B cell (primary cell): ENCODE measurements around the gene SPATA25. TPM values are rescaled to one million over a fixed set of nuclear protein-coding genes. Genes with fewer than 3 reads are reported as not detected.

ENCODE experiments used
- ATAC-seq: fragments of 200-7000 bp; cut with Tn5 transposase; one replicate; pipeline ENCODE4 v1.10.0; 2021; ENCODE audit warnings: low read depth, mild to moderate bottlenecking, moderate number of reproducible peaks, moderate library complexity
- CTCF ChIA-PET: fragments of 350-600 bp; sonication (Branson Sonifier 250); formaldehyde crosslinking; loops from one replicate; lab custom pipeline; 2021; ENCODE audit warnings: antibody characterized with exemption, inconsistent platforms; lab: Charles Lee
- POLR2A ChIA-PET: fragments of 350-600 bp; sonication (Branson Sonifier 250); formaldehyde crosslinking; loops from one replicate; lab custom pipeline; 2021; ENCODE audit warnings: antibody characterized with exemption; lab: Charles Lee
- DNase-seq: peaks from one replicate; pipeline ENCODE4 v3.0.0; 2013
- H2AFZ ChIP-seq: 2 replicates; pipeline ENCODE4 v1.6.1; 2012; ENCODE audit warnings: mild to moderate bottlenecking, low read depth, low read length; ENCODE audit not compliant: insufficient read depth, poor library complexity, severe bottlenecking
- H3K27ac ChIP-seq, 2 donors: 1 replicate in 1 of 2; 2 replicates in 1 of 2; pipeline ENCODE4 v1.5.1; 2012 to 2013; ENCODE audit warnings: low read length in 2 of 2, mild to moderate bottlenecking in 2 of 2, moderate library complexity in 1 of 2
- H3K27me3 ChIP-seq, 4 experiments: fragments of 200-600 bp in 1 of 4; sonication (generic) in 1 of 4; replicated peaks in 1 of 4; 1 replicate in 2 of 4; 2 replicates in 2 of 4; pipeline versions ENCODE4 v1.6.1 to v1.7.0; 2013 to 2016; ENCODE audit warnings: low read length in 3 of 4, mild to moderate bottlenecking in 2 of 4, mixed read lengths in 1 of 4, moderate library complexity in 1 of 4; ENCODE audit not compliant: insufficient read depth in 4 of 4, control insufficient read depth in 3 of 4; ENCODE audit errors: control extremely low read depth in 1 of 4
- H3K36me3 ChIP-seq, 2 experiments: replicated peaks in 1 of 2; 1 replicate in 1 of 2; 2 replicates in 1 of 2; pipeline versions ENCODE4 v1.6.1 to v1.7.1; 2013; ENCODE audit warnings: low read length in 1 of 2; ENCODE audit not compliant: insufficient read depth in 2 of 2, control insufficient read depth in 1 of 2; ENCODE audit errors: control extremely low read depth in 1 of 2, extremely low read depth in 1 of 2
- H3K4me1 ChIP-seq, 2 donors: fragments of 200-600 bp in 1 of 2; sonication (generic) in 1 of 2; 1 replicate in 1 of 2; 2 replicates in 1 of 2; pipeline versions ENCODE4 v1.5.1 to v1.6.1; 2013 to 2017; ENCODE audit warnings: low read length in 2 of 2; ENCODE audit not compliant: control insufficient read depth in 2 of 2, insufficient read depth in 2 of 2
- H3K4me2 ChIP-seq: replicated peaks from 2 replicates; pipeline ENCODE3; 2012; ENCODE audit warnings: mild to moderate bottlenecking, low read depth, low read length; ENCODE audit not compliant: poor library complexity, severe bottlenecking
- H3K4me3 ChIP-seq, 5 experiments: fragments of 200-600 bp in 1 of 5; sonication (generic) in 1 of 5; 1 replicate in 3 of 5; 2 replicates in 2 of 5; pipeline versions ENCODE4 v1.5.1 to v1.7.0; 2011 to 2016; ENCODE audit warnings: low read length in 4 of 5, mild to moderate bottlenecking in 4 of 5, low read depth in 2 of 5, control low read depth in 1 of 5, moderate library complexity in 1 of 5; ENCODE audit not compliant: insufficient read depth in 1 of 5; ENCODE audit errors: control extremely low read depth in 1 of 5, extremely low read depth in 1 of 5
- H3K79me2 ChIP-seq: fragments of 200-600 bp; sonication (generic); one replicate; pipeline ENCODE4 v1.6.0; 2016; ENCODE audit warnings: low read length; ENCODE audit not compliant: control insufficient read depth, insufficient read depth
- H3K9ac ChIP-seq: fragments of 200-600 bp; sonication (generic); 2 replicates; pipeline ENCODE4 v1.6.1; 2017; ENCODE audit warnings: mild to moderate bottlenecking, low read length, moderate library complexity
- H3K9me3 ChIP-seq, 3 donors: one replicate each; pipeline versions ENCODE4 v1.6.1 to v1.7.1; 2013; ENCODE audit warnings: low read length in 2 of 3; ENCODE audit not compliant: control insufficient read depth in 2 of 3, insufficient read depth in 1 of 3; ENCODE audit errors: control extremely low read depth in 1 of 3
- H4K20me1 ChIP-seq: 2 replicates; pipeline ENCODE4 v1.6.0; 2012; ENCODE audit warnings: mild to moderate bottlenecking, low read length; ENCODE audit not compliant: insufficient read depth, control insufficient read depth, poor library complexity, severe bottlenecking
- H3K27ac Mint-ChIP-seq: one replicate; pipeline ENCODE4 v1.8.0; 2021; ENCODE audit warnings: mixed read lengths
- H3K27me3 Mint-ChIP-seq: one replicate; pipeline ENCODE4 v1.8.0; 2021; ENCODE audit warnings: mixed read lengths
- H3K4me1 Mint-ChIP-seq: one replicate; pipeline ENCODE4 v1.8.0; 2021; ENCODE audit warnings: mixed read lengths
- H3K4me3 Mint-ChIP-seq: one replicate; pipeline ENCODE4 v1.8.0; 2021; ENCODE audit warnings: mixed read lengths
- H3K9me3 Mint-ChIP-seq: one replicate; pipeline ENCODE4 v1.8.0; 2022; ENCODE audit warnings: mixed read lengths; ENCODE audit not compliant: insufficient read depth
- CTCF ChIP-seq: fragments of 200-600 bp; IDR thresholded peaks from one replicate; pipeline ENCODE4 v1.8.0; 2022; ENCODE audit warnings: antibody characterized with exemption, mild to moderate bottlenecking
- EZH2 ChIP-seq: IDR thresholded peaks from 2 replicates; pipeline ENCODE4 v1.6.1; 2012; ENCODE audit warnings: borderline replicate concordance, low read depth, mild to moderate bottlenecking, moderate library complexity, low read length; ENCODE audit not compliant: insufficient read depth, poor library complexity, severe bottlenecking
- WGBS: methylation state at CpG from one replicate; pipeline ENCODE4 v1.1.5; 2013; ENCODE audit warnings: missing lambda C conversion rate; ENCODE audit not compliant: insufficient coverage; 5-methylcytosine and 5-hydroxymethylcytosine counted together
- intact Hi-C: fragments of 100-400 bp; cut with micrococcal nuclease; formaldehyde crosslinking; loops from one replicate; pipeline ENCODE4 v1.10.0; 2022
- polyA plus RNA-seq: library from polyadenylated mRNA; depleted of rRNA; stranded (reverse); fragments of >200 nt; gene quantifications from 2 replicates; pipeline ENCODE4 v1.2.3, GENCODE V29; 2012
- total RNA-seq, 2 donors: library from RNA; stranded (reverse); fragments of 120-200 nt in 1 of 2; gene quantifications; 1 replicate in 1 of 2; 2 replicates in 1 of 2; pipeline versions ENCODE4 v1.2.3 to v1.2.4, GENCODE V29; 2013 to 2022

SPATA25 gene
- total and polyA plus RNA-seq, 2 donors (not counting 1 experiment from before 2014, with no cell fraction given): 2.5 to 2.9 TPM

- H3K9me3 Mint-ChIP-seq: no peaks in the 10 kb centered on the region
- POLR2A ChIA-PET: no interaction called here
- Histone ChIP-seq H3K9ac (no peak overlapping the region), H4K20me1 (no peaks in the 10 kb centered on the region), H3K36me3 (no peaks in the 10 kb centered on the region), H3K4me2 (no peak overlapping the region), H3K27ac (no peak overlapping the region), H3K4me1 (no peaks in the 10 kb centered on the region), H3K9me3 (no peaks in the 10 kb centered on the region), H3K27me3 (peaks cover 0 to 28% (median 5%) of the 10 kb centered on the region in 4 experiments), H3K4me3 (no peak overlapping the region), H2AFZ (no peak overlapping the region), H3K79me2 (no peaks in the 10 kb centered on the region)
- intact Hi-C loops: no loop called here
- H3K4me1 Mint-ChIP-seq: no peaks in the 10 kb centered on the region
- no peak for DNase-seq
- 97% methylated on average over 10 of the region's 12 CpGs for WGBS
- no peak overlapping the region for H3K4me3 Mint-ChIP-seq
- H3K27me3 Mint-ChIP-seq: peaks cover 33% of the 10 kb centered on the region
- no peak for TF ChIP-seq CTCF
- TF ChIP-seq EZH2: no peak
- no peak for ATAC-seq
- H3K27ac Mint-ChIP-seq: no peak overlapping the region
- CTCF ChIA-PET: interaction anchor here (0.9 kb wide), 1 partner anchor 95 kb away, joined by 3 read pairs; no protein-coding TSS in a partner anchor
These were observed 31.5 kb upstream of the SPATA25 start for GRCh38 chr20:45918779-45919537.

GRCh38 chr20:45918182-45918737 lies 30.8 kb upstream of the SPATA25 start:
- POLR2A ChIA-PET: no interaction called here
- CTCF ChIA-PET: no interaction called here
- Mint-ChIP-seq H3K27me3 (peaks cover 33% of the 10 kb centered on the region), H3K4me1 (no peaks in the 10 kb centered on the region), H3K4me3 (no peak overlapping the region), H3K9me3 (no peaks in the 10 kb centered on the region), H3K27ac (no peak overlapping the region)
- Histone ChIP-seq H3K9me3 (no peaks in the 10 kb centered on the region), H3K9ac (no peak overlapping the region), H3K27me3 (peaks cover 0 to 28% (median 5%) of the 10 kb centered on the region in 4 experiments), H3K4me3 (no peak overlapping the region), H4K20me1 (no peaks in the 10 kb centered on the region), H3K79me2 (no peaks in the 10 kb centered on the region), H3K4me1 (no peaks in the 10 kb centered on the region), H3K36me3 (no peaks in the 10 kb centered on the region), H3K27ac (no peak overlapping the region), H3K4me2 (no peak overlapping the region), H2AFZ (no peak overlapping the region)
- 91% methylated on average over 4 of the region's 5 CpGs for WGBS
- intact Hi-C loops: no loop called here
- no peak for TF ChIP-seq CTCF
- TF ChIP-seq EZH2: no peak
- DNase-seq (no peak), ATAC-seq (no peak)
